ENCODE results near the gene TMEM213.

The TMEM213 gene

DNA sequence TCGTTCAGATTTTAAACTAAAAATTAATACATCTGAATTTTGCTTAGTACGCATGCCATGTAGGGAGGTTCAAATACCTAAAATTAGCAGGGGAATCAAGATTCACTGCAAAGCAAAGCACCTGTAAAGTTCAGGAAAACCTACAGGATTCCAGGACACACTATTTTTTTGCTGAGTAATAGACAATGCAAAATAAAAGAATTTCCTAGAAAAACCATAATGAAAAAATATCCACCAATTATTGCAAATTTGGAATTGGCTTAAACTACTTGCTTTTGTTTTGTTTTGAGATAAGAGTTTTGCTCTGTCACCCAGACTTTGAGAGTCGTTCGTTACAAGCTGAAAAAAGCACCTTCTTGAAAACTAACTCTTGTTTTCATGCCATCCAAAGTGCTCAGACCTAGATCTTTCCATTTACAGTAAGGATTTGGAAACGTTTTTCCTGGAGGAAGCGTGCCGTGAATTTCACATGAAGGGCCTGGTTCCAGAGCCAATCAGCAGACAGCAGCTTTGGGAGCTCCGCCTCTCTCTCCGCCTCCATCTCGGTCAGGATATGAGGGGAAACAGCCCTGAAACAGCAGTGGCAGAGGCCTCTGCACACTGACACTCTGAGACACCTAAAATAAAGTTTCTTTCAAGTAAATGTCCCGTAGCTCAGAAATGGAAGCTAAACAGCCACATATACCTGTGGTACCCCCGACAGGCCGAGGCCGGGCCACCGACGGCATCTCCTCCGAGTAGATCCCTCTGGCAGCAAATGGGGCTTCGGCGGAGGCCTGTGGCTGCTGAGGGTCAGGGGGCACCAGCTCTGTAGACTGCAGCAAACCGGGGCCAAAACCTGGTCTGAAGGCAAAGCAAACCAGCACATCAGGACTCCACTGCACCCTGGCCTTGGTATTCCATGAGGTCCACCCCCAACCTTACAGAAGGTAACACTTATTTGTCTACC lies 46.1 kb downstream of the TMEM213 start:
- Mint-ChIP-seq H3K27me3 (no peaks in the 10 kb centered on the region), H3K4me1 (ENCODE audit: low read depth) (no peaks in the 10 kb centered on the region), H3K9me3 (no peaks in the 10 kb centered on the region), H3K36me3 (ENCODE audit: low read depth) (no peaks in the 10 kb centered on the region), H3K4me3 (no peak overlapping the region), H3K27ac (no peak overlapping the region)

DNA sequence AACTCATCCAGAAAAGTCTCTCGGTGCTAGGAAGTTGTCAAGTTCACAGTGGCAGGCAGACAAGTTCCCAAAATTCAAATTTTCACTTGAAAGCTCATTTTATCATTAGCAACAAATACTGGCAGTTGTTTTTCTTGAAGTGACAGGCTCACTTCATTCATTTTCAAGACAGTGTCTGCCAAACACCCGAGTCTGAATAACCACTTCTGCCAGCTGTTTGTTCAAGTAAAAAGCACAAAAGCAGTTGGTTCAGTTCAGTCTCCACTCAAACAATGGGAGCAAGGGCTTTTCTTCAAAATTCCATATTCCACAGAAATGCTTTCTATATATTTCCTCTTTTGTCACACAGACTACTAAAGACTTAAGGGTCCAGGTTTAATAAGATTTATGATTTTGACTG lies 47.9 kb downstream of the TMEM213 start:
- H3K4me1 Mint-ChIP-seq (ENCODE audit: low read depth), result no peaks in the 10 kb centered on the region
- no peaks in the 10 kb centered on the region for H3K9me3 Mint-ChIP-seq
- H3K4me3 Mint-ChIP-seq, result no peak overlapping the region
- H3K36me3 Mint-ChIP-seq (ENCODE audit: low read depth), result no peaks in the 10 kb centered on the region
- no peaks in the 10 kb centered on the region for H3K27me3 Mint-ChIP-seq
- H3K27ac Mint-ChIP-seq, result no peak overlapping the region

DNA sequence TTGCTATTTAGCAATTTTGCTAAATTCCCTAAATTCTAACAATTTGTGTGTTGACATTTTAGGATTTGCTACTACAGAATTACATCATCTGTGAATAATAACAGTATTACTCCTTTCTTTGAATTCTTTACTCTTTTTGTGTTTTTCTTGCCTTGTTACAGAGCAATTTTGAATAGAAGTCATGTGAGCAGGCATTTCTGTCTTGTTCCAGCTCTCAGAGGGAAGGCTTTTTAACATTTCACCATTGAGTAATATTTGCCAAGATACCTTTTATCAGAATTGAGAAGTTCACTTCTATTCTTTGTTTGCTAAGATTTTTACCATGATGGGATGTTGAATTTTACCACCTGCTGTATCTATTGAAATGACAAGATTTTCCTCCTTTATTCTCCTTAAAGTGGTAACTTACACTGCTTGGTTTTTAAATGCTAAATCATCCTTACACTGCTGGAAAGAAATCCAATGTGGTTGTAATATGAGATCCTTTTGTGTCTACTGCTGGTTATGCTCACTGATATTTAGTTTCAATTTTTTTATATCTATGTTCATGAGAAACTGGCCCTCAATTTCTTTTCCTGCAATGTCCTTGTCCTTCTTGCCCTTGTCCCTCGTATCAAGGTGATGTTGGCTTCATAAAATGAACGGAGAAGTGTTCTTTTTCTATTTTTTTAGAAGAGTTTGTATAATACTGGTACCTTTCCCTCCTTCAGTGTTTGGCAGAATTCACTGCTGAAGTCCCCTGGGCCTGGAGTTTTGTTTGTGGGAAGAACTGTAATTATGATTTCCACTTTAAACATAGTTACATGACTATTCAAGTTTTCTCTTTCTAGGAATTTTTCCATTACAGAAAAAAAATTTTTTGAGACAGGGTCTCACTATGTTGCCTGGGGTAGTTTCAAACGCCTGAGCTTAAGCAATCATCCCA lies 50.5 kb downstream of the TMEM213 start:
- H3K4me1 Mint-ChIP-seq (ENCODE audit: low read depth), result peaks cover 3% of the 10 kb centered on the region
- no peak overlapping the region for H3K4me3 Mint-ChIP-seq
- H3K36me3 Mint-ChIP-seq (ENCODE audit: low read depth), result no peaks in the 10 kb centered on the region
- no peaks in the 10 kb centered on the region for H3K27me3 Mint-ChIP-seq
- no peaks in the 10 kb centered on the region for H3K9me3 Mint-ChIP-seq
- no peak overlapping the region for H3K27ac Mint-ChIP-seq

DNA sequence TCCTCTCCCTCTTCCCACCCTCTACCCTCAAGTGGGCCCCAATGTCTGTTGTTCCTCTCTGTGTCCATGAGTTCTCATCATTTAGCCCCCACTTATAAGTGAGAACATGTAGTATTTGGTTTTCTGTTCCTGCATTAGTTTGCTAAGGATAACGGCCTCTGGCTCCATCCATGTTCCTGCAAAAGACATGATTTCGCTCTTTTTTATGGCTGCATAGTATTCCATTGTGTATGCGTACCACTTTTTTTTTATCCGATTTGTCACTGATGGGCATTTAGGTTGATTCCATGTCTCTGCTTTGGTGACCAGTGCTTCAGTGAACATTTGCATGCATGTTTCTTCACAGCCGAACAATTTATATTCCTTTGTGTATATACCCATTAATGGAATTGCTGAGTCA lies 51.9 kb downstream of the TMEM213 start:
- Mint-ChIP-seq H3K4me1 (ENCODE audit: low read depth) (peaks cover 10% of the 10 kb centered on the region), H3K27ac (no peak overlapping the region), H3K27me3 (no peaks in the 10 kb centered on the region), H3K36me3 (ENCODE audit: low read depth) (no peaks in the 10 kb centered on the region), H3K4me3 (no peak overlapping the region), H3K9me3 (no peaks in the 10 kb centered on the region)

DNA sequence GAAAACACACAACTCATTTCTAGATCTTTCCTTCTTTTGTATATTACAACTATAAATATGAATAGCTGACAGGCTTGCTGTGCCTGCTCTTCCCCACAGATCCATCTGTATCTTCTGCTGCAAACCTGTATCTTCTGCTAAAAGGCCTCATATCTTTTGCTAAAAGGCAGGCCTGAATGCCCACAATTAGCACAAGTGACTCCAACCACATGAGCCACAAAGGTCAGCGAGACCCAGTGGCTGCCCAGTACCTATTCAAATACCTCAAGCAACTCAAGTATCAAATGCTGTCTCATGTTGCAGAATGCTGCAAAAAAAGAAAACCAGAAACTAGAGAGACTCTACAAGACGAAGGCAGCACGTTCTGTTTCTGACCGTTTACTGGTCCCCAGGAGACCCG lies 54.7 kb downstream of the TMEM213 start:
- Mint-ChIP-seq H3K27me3 (peaks cover 3% of the 10 kb centered on the region), H3K9me3 (peaks cover 5% of the 10 kb centered on the region), H3K27ac (no peak overlapping the region), H3K4me1 (ENCODE audit: low read depth) (peaks cover 10% of the 10 kb centered on the region), H3K36me3 (ENCODE audit: low read depth) (no peaks in the 10 kb centered on the region), H3K4me3 (no peak overlapping the region)

DNA sequence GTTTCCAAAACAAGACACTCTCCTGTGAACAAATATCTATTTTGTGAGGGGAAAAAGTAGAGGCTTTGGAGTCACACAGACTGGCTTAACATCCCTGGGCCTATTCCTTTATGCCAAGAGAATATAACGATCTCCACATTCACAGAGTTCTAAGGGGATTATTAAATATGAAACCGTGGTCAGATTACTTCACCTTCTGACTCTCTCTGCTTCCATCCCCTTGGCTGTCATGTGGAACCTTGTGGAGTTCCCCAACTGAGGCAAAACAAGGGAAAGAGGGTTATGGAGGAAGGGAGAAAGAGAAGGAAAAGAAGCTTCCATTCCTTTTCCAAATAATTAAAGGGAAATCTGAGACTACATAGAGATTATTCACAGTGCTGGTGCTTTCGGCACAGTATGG lies 55.7 kb downstream of the TMEM213 start:
- Mint-ChIP-seq H3K4me3 (no peak overlapping the region), H3K27me3 (peaks cover 3% of the 10 kb centered on the region), H3K4me1 (ENCODE audit: low read depth) (peaks cover 10% of the 10 kb centered on the region), H3K27ac (no peak overlapping the region), H3K36me3 (ENCODE audit: low read depth) (no peaks in the 10 kb centered on the region), H3K9me3 (peaks cover 12% of the 10 kb centered on the region)

DNA sequence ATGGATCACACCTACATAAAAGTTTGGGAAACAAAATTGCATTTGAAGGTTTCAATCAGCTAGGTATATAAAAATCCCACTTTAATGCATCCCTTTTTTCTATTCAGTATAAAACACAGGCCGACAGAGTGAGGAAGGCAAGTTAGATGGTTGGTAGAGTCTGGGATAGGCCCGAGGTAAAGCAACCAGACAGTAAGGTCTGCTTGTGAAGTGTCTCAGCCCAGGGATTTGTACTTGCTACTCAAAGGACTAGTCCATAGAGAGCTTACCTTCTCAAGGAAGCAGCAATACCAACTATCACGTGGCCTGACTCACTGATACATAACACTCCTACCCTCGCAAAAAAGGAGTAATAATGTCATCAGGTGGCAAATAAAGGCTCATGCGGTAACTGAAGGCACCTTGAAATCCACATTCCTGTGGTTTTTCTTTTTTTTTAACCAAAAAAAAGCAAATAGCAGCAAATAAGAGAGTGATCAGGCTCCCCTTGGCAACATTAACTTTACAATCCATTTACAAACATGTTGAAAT lies 56.4 kb downstream of the TMEM213 start:
- H3K4me1 Mint-ChIP-seq (ENCODE audit: low read depth), result peaks cover 10% of the 10 kb centered on the region
- H3K36me3 Mint-ChIP-seq (ENCODE audit: low read depth), result no peaks in the 10 kb centered on the region
- no peak overlapping the region for H3K27ac Mint-ChIP-seq

DNA sequence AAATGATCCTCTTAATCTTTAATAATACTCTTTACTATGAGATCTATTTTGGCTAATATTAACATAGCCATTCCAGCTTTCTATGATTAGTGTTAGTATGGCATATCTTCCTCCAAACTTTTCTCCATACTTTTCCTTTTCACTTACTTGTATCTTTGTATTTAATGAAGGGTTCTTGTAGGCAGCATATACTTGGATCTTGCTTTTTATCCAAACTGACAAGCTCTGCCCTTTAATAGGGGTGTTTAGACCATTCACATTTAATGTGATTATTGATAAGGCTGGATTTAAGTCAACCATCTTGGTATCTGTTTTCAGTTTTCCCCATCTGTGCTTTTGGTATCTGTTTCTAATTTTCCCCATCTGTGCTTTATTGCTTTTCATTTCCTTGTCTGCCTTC lies 59.9 kb downstream of the TMEM213 start:
- Mint-ChIP-seq H3K4me3 (no peak overlapping the region), H3K27ac (no peak overlapping the region), H3K9me3 (peaks cover 13% of the 10 kb centered on the region), H3K27me3 (peaks cover 3% of the 10 kb centered on the region), H3K4me1 (ENCODE audit: low read depth) (peaks cover 10% of the 10 kb centered on the region), H3K36me3 (ENCODE audit: low read depth) (no peaks in the 10 kb centered on the region)

More for the DNA sequence above, 56.4 kb downstream of the TMEM213 start:
- Mint-ChIP-seq H3K4me3 (no peak overlapping the region), H3K9me3 (peaks cover 13% of the 10 kb centered on the region), H3K27me3 (peaks cover 3% of the 10 kb centered on the region)

DNA sequence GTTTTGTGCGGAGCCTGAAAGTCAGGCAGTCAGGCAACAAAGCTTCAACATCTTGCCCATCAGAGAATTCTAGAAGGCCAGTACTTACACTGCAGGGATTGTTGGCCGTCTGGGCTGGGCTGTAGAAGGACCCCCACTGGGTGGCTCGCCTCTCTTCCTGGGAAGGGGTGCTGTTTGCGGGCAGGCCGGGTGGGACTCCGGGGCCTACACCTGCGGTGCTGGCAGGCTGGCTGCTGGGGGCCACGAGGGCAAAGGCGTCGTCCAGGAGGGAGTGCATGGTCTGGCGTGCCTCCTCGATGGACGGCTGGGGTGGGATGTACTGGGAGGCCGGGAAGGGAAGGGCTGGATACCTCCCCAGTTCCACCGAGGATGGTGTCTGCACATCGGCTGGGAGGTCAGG lies 63.3 kb downstream of the TMEM213 start:
- Mint-ChIP-seq H3K36me3 (ENCODE audit: low read depth) (no peaks in the 10 kb centered on the region), H3K27ac (no peak overlapping the region), H3K4me3 (no peak overlapping the region), H3K9me3 (peaks cover 13% of the 10 kb centered on the region), H3K27me3 (peaks cover 3% of the 10 kb centered on the region), H3K4me1 (ENCODE audit: low read depth) (peaks cover 4% of the 10 kb centered on the region)

DNA sequence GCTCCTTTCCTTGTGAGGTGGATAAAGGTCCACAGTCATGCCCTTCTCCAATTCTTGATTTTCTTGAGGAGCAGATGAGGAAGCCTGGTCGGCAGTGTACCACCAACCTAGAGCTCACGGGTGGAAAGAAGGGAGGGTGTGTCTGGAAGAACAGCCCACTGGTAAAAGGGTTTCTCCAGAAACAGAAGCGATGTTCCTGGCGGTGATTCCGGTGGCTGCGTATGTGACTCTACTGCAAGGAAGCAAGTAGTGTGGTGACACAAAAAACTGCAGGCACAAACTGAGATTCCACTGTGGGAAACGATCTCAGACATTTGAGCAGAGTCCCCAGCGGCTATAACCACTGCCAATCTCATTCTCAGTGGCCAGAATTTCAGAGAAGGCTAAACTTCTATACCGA lies 66.1 kb downstream of the TMEM213 start:
- H3K27ac Mint-ChIP-seq, result no peak overlapping the region
- no peaks in the 10 kb centered on the region for H3K36me3 Mint-ChIP-seq (ENCODE audit: low read depth)
- no peaks in the 10 kb centered on the region for H3K9me3 Mint-ChIP-seq
- H3K27me3 Mint-ChIP-seq, result no peaks in the 10 kb centered on the region
- H3K4me3 Mint-ChIP-seq, result no peak overlapping the region
- H3K4me1 Mint-ChIP-seq (ENCODE audit: low read depth), result peaks cover 4% of the 10 kb centered on the region

DNA sequence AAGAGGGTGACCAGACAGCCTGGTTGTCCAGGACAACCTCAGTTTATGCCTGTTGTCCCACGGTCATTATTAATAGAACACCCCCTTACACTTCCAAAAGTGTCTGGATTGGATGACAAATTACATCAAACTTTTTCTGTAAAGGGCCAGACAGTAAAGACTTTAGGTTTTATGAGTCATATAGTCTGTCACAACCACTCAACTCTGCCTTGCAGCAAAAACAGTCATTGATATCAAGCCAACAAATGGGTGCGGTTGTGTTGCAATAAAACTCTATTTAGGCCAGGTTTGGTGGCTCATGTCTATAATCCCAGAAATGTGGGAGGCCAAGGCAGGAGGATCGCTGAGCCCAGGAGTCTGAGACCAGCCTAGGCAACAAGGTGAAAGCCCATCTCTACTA lies 66.9 kb downstream of the TMEM213 start:
- no peak overlapping the region for H3K4me3 Mint-ChIP-seq
- H3K27me3 Mint-ChIP-seq, result no peaks in the 10 kb centered on the region
- H3K4me1 Mint-ChIP-seq (ENCODE audit: low read depth), result peaks cover 4% of the 10 kb centered on the region
- no peak overlapping the region for H3K27ac Mint-ChIP-seq
- H3K9me3 Mint-ChIP-seq, result no peaks in the 10 kb centered on the region
- no peaks in the 10 kb centered on the region for H3K36me3 Mint-ChIP-seq (ENCODE audit: low read depth)

DNA sequence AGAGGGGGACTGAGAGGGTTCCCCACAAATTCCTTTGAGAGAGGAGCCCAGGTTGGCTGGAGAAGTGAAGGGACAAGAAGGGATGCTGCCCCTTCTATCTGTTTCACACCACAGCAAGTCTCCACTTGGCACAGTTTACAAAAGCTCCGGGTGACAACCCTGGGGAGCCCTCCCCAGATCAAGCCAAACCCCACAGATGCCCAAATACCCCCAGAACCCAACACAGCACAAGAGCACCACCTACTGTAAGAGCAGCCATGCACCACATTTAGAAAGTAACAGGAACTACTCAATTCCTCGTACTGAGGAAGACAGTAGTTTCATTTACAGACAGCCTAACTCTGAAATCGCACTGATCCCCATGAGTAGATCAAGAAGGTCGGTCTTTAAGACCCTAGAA lies 68.0 kb downstream of the TMEM213 start:
- no peaks in the 10 kb centered on the region for H3K27me3 Mint-ChIP-seq
- H3K4me1 Mint-ChIP-seq (ENCODE audit: low read depth), result peaks cover 4% of the 10 kb centered on the region
- H3K9me3 Mint-ChIP-seq, result no peaks in the 10 kb centered on the region
- no peak overlapping the region for H3K4me3 Mint-ChIP-seq
- H3K27ac Mint-ChIP-seq, result no peak overlapping the region
- H3K36me3 Mint-ChIP-seq (ENCODE audit: low read depth), result no peaks in the 10 kb centered on the region

DNA sequence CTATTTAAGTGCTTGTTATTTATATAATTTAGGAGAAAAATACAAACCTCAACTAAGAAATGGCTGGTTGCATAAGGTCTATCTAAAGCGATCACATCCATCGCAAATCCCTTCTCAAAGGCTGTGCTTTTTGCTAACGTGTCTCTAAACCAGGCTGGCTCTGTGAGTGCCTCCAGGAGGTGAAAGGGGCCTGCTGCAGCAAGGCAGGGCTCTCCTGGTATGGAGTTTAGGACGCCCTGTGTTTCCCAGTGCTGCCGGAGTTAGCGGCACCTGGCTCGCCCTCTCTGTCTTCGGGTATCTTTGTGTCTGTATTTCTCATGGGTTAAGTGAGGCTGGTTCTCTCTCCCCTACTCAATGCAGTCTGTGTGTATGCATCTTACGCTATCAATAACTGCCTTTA lies 68.6 kb downstream of the TMEM213 start:
- Mint-ChIP-seq H3K36me3 (ENCODE audit: low read depth) (no peaks in the 10 kb centered on the region), H3K27ac (no peak overlapping the region), H3K27me3 (no peaks in the 10 kb centered on the region)

DNA sequence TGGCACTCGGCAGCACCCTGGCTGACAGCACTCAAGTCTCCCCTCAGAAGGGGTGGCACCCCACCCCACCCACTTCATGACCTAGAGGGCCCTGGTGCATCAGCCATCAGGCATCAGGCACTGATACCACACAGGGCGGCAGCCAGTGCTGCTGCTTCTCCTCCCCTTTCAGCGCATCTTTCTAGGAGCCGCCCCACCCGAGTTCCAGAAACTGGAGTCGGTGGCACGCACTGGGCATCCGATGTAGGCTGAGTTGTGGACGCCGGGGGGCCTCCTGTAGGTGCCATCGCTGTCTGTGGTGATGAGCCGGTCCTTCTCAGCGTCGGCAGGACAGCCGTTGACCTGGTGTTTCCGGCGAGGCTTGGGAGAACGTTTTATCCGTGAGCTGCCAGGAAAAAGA lies 70.0 kb downstream of the TMEM213 start:
- Mint-ChIP-seq H3K27me3 (no peaks in the 10 kb centered on the region), H3K9me3 (no peaks in the 10 kb centered on the region), H3K27ac (no peak overlapping the region), H3K4me1 (ENCODE audit: low read depth) (peaks cover 4% of the 10 kb centered on the region), H3K36me3 (ENCODE audit: low read depth) (no peaks in the 10 kb centered on the region), H3K4me3 (no peak overlapping the region)

More for the DNA sequence above, 68.6 kb downstream of the TMEM213 start:
- Mint-ChIP-seq H3K4me1 (ENCODE audit: low read depth) (peaks cover 4% of the 10 kb centered on the region), H3K9me3 (no peaks in the 10 kb centered on the region), H3K4me3 (no peak overlapping the region)

DNA sequence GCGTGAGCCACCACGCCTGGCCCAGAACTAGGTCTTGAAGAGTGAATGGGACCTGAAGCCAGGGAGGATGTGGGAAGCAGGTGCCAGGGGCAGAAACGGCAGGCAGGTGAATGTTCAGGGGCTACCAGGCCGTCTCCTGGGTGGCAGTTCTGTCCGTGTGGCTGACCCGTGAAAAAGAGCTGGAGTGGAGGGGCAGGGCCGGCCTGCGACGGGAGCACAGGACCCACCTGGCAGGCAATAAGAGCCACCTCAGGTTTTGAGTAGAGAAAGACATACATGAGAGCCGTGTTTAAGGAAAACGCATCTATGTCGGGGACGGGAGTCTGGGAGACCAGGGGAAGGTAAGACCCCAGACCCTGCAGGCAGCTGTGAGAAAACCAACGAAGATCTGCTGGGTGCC lies 70.9 kb downstream of the TMEM213 start:
- Mint-ChIP-seq H3K27ac (no peak overlapping the region), H3K4me3 (no peak overlapping the region), H3K27me3 (no peaks in the 10 kb centered on the region), H3K4me1 (ENCODE audit: low read depth) (peaks cover 4% of the 10 kb centered on the region), H3K36me3 (ENCODE audit: low read depth) (no peaks in the 10 kb centered on the region), H3K9me3 (no peaks in the 10 kb centered on the region)
